ENCODE data around the gene MYO1A. TPM values are rescaled to one million over a fixed set of nuclear protein-coding genes. Genes with fewer than 3 reads are reported as not detected.
A peak's percentile ranks its signal among the peaks of the same experiment; 100 is the strongest.

The MYO1A gene
- polyA plus RNA-seq, 2 of the 4 experiments (the other 2 are of a cell fraction), result 0.67 to 1.9 TPM

DNA sequence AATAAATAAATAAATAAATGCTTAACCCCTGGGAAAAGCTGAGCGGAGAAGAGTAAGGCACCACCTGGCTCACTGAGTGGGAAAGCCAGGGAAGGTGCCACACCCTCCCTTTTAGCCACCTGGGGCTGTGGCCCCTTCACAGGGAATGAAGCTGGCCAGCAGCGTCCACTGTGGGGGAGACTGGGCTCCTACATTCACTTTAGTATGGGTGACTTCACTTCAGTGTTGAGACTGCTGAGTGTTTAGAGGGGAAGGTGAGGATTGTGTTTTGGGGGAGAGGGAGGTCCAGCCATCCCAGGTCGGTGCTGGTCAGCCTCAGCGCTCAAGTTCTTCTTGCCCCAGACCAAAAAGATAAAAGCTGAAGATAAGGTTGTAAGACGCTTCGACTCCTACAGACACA is 40.6 kb upstream of the MYO1A start:
- peak overlapping the region; percentile 58; the same call in 2 of the 3 replicates for H3K4me3 ChIP-seq
- no peak overlapping the region for H3K27ac ChIP-seq
- no peak for FAIRE-seq
- no peaks in the 10 kb centered on the region for H3K9me3 ChIP-seq
- POLR2A ChIA-PET, result interaction anchor here (1.0 to 6.8 kb wide), 3 partner anchors 12 to 21 kb away, joined by 3 to 143 read pairs (median 63); partner anchors contain the start of genes NEMP1 and STAT6
- H3K4me1 ChIP-seq, result peaks cover 19% of the 10 kb centered on the region
- no peak for DNase-seq (ENCODE audit: low read depth in 1 of 2, low spot score in 1 of 2)
- CTCF ChIA-PET, result interaction anchor here (0.8 to 18.3 kb wide), 9 partner anchors 9 to 91 kb away, joined by 3 to 330 read pairs (median 10); partner anchors contain the start of genes NEMP1 and STAT6
- ATAC-seq, result no peak
- H3K4me2 ChIP-seq, result peak overlapping the region; percentile 96
- TF ChIP-seq EP300 (IDR thresholded peaks at IDR 0.05) (no peak), ZC3H11A (IDR thresholded peaks at IDR 0.05) (no peak), SREBF2 (IDR thresholded peaks at IDR 0.05) (no peak), HOXB13 (CRISPR knock-in tag; IDR thresholded peaks at IDR 0.05; ENCODE audit: low read depth) (no peak), GATA3 (IDR thresholded peaks at IDR 0.05; ENCODE audit: borderline replicate concordance) (no peak), ZFP36 (IDR thresholded peaks at IDR 0.05; ENCODE audit: borderline replicate concordance, partially characterized antibody) (no peak), NPAS2 (CRISPR knock-in tag; IDR thresholded peaks at IDR 0.05; ENCODE audit: borderline replicate concordance) (no peak)
- WGBS (ENCODE audit: missing lambda C conversion rate), result 90% methylated on average over 6 of the region's 6 CpGs

DNA sequence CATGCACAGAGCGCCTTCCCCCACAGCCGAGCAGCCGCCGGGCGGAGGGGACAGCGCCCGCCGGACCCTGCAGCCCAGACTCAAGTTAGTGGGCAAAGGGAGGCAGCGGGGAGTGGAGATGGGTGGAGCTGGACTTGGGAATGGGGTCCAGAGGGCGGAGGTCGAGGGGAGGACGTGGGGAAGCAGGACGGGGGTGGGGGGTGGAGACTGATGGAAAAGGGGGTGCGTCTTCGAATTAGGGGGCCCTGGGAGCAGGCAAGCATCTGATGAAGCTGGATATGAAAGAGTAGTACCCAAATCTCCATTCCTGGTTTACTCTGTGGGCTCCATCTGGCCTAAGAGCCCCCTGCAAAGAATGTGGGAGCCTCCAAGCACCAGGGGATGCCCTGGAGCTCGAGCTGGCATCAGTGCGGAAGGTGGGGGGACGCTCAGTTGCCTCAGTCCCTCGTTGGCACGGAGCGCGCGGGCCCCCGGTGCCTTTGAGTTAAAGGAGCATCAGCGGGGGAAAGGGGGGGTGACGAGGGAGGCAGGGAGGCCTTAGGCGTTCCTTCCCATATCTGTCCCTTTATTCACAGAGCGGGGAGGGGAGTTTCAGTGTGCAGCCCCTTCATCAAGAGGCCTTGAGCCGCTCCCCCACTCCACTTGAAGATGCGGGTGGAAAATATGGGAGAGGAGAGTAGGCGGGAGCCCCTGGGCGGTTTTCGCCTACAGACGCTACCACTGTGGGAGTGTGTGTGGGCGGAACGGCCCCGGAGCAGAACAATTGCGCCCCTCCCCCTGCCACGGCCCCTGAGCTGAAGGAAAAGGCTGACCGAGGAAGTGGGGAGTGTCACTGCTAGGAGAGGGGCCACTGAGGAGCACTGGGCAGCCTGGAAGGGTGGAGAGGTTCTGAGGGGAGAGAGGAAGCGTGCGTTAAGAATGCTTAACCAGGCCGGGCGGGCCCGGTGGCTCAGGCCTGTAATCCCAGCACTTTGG is 39.6 kb upstream of the MYO1A start:
- no peak for FAIRE-seq
- TF ChIP-seq, protein P1, sequence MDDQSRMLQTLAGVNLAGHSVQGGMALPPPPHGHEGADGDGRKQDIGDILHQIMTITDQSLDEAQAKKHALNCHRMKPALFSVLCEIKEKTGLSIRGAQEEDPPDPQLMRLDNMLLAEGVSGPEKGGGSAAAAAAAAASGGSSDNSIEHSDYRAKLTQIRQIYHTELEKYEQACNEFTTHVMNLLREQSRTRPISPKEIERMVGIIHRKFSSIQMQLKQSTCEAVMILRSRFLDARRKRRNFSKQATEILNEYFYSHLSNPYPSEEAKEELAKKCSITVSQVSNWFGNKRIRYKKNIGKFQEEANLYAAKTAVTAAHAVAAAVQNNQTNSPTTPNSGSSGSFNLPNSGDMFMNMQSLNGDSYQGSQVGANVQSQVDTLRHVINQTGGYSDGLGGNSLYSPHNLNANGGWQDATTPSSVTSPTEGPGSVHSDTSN (IDR thresholded peaks at IDR 0.05), result peak; percentile 61; the same call in 1 of the 2 replicates
- no peak for TF ChIP-seq CEBPB (IDR thresholded peaks at IDR 0.05)
- ATAC-seq, result peak in 1 of 2 experiments; percentile 2; a peak in 1 of 6 replicates
- WGBS (ENCODE audit: missing lambda C conversion rate), result 7% methylated on average over 44 of the region's 45 CpGs
- H3K4me1 ChIP-seq, result peaks cover 19% of the 10 kb centered on the region
- peak overlapping the region; percentile 58 for H3K4me3 ChIP-seq
- H3K27ac ChIP-seq, result peak overlapping the region; percentile 71 to 100
- POLR2A ChIA-PET, result interaction anchor here (1.0 to 6.8 kb wide), 7 partner anchors 9 to 364 kb away, joined by 3 to 143 read pairs (median 14); partner anchors contain the start of genes NACA, NEMP1 and STAT6
- no peaks in the 10 kb centered on the region for H3K9me3 ChIP-seq
- CTCF ChIA-PET, result interaction anchor here (0.8 to 18.3 kb wide), 9 partner anchors 10 to 92 kb away, joined by 3 to 330 read pairs (median 5); partner anchors contain the start of gene STAT6
- peak overlapping the region; percentile 96 for H3K4me2 ChIP-seq
- DNase-seq (ENCODE audit: low read depth in 1 of 2, low spot score in 1 of 2), result no peak

DNA sequence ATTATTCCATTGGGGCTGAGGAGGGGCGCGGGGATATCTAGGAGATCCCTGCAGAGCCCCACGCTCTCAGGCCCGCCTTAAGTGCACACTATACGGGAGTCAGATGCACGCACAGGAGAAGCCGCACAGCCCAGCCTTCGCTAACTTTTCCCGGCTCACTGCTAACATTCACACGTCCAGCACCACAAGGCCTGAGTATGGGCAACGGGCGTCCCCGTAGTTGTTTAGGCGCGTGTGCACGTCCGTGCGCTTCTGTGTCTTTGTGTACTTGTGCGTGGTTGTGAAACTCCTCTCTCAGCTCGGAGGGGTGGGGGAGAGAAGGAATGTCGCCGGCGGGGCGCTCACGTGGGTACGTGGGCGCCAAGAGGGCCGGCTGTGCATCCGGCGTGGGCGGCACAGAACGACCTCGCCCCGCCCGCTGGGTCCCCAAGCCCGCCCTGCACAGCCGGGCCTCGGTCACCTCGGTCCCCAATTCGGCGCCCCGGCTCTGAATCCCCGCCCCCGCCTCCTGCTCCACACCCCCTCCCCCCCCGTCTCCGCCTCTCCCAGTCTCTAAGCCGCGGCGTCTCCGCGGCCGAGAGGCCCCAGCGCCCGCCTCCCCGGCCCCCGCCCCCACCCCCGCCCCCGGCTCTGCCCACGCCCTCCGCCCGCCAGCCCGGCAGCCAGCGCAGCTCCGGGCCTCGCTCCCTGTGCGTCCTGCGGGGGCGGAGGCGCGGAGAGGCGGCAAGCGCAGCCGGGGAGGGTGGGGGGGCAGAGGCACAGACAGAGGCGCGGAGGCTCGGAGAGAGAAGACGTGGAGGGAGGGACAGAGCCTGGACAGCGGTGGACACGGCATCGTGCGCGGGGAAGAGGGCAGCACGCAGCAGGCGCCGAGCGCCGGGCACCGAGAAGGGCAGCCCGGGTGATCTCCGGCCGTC is 38.7 kb upstream of the MYO1A start, which contains the start of gene NAB2:
Gene NAB2, plus strand, starts transcription at position 761 of the 917 bp plus-strand sequence. CDS start 158 bp downstream, outside the sequence.
- ChIA-PET CTCF (interaction anchor here (1.0 to 18.3 kb wide), 8 partner anchors 9 to 93 kb away, joined by 4 to 330 read pairs (median 8); partner anchors contain the start of genes NEMP1 and STAT6), POLR2A (interaction anchor here (0.6 to 6.8 kb wide), 12 partner anchors 10 to 459 kb away, joined by 3 to 143 read pairs (median 6); partner anchors contain the start of genes BAZ2A, LRP1, NACA and NEMP1)
- Histone ChIP-seq H3K9me3 (no peaks in the 10 kb centered on the region), H3K4me1 (peaks cover 19% of the 10 kb centered on the region), H3K27ac (peak within 1 kb of the TSS; percentile 96 to 100), H3K4me2 (peak within 1 kb of the TSS; percentile 99), H3K4me3 (peak within 1 kb of the TSS; percentile 89)
- FAIRE-seq (no peak), DNase-seq (ENCODE audit: low read depth in 1 of 2, low spot score in 1 of 2) (peak; percentile 89 to 97), ATAC-seq (peak; percentile 48 to 71)
- WGBS (ENCODE audit: missing lambda C conversion rate), result 1% methylated on average over 28 of the region's 91 CpGs
- TF ChIP-seq POLR2A (IDR thresholded peaks at IDR 0.05; ENCODE audit: low read length), result peak; percentile 67
- TF ChIP-seq, protein P2, sequence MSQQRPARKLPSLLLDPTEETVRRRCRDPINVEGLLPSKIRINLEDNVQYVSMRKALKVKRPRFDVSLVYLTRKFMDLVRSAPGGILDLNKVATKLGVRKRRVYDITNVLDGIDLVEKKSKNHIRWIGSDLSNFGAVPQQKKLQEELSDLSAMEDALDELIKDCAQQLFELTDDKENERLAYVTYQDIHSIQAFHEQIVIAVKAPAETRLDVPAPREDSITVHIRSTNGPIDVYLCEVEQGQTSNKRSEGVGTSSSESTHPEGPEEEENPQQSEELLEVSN (IDR thresholded peaks at IDR 0.05; ENCODE audit: borderline replicate concordance, low read depth), result peak; percentile 91
- no peak for TF ChIP-seq TP53 (CRISPR knock-in tag; IDR thresholded peaks at IDR 0.05)
- 0 out of 2 replicates have a peak, but pooled peaks have one; percentile 70 for TF ChIP-seq HOXB5 (CRISPR knock-in tag; IDR thresholded peaks at IDR 0.05)
- peak; percentile 84 for TF ChIP-seq NPAS2 (CRISPR knock-in tag; IDR thresholded peaks at IDR 0.05; ENCODE audit: borderline replicate concordance)
- TF ChIP-seq, protein P3, sequence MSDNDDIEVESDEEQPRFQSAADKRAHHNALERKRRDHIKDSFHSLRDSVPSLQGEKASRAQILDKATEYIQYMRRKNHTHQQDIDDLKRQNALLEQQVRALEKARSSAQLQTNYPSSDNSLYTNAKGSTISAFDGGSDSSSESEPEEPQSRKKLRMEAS (IDR thresholded peaks at IDR 0.05), result peak; percentile 94
- TF ChIP-seq KDM1A (IDR thresholded peaks at IDR 0.05; ENCODE audit: low read depth), result peak; percentile 26; the same call in 1 of the 2 replicates
- TF ChIP-seq GATA3 (IDR thresholded peaks at IDR 0.05; ENCODE audit: borderline replicate concordance), result peak; percentile 50
- TF ChIP-seq CEBPB (IDR thresholded peaks at IDR 0.05), result peak; percentile 73 to 94
- TF ChIP-seq FOXS1 (CRISPR knock-in tag; IDR thresholded peaks at IDR 0.05), result 0 out of 2 replicates have a peak, but pooled peaks have one; percentile 2
- TF ChIP-seq FOSB (CRISPR knock-in tag; IDR thresholded peaks at IDR 0.05), result 0 out of 2 replicates have a peak, but pooled peaks have one; percentile 89
- TF ChIP-seq TFCP2L1 (CRISPR knock-in tag; IDR thresholded peaks at IDR 0.05), result peak; percentile 76
- peak; percentile 10 to 71; a peak in 3 of 5 replicates for TF ChIP-seq JUN (IDR thresholded peaks at IDR 0.05)
- TF ChIP-seq PHF8 (IDR thresholded peaks at IDR 0.05; ENCODE audit: borderline replicate concordance, low read depth), result peak; percentile 54
- TF ChIP-seq HOXB13 (CRISPR knock-in tag; IDR thresholded peaks at IDR 0.05; ENCODE audit: low read depth), result peak; percentile 71; the same call in 1 of the 2 replicates
- TF ChIP-seq CBX2 (IDR thresholded peaks at IDR 0.05; ENCODE audit: borderline replicate concordance, low read depth), result no peak
- no peak for TF ChIP-seq SMC3 (IDR thresholded peaks at IDR 0.05)
- TF ChIP-seq MYC (IDR thresholded peaks at IDR 0.05; ENCODE audit: borderline replicate concordance, low read length), result peak; percentile 68; the same call in 1 of the 2 replicates
- peak; percentile 77; the same call in 1 of the 2 replicates for TF ChIP-seq EHF (CRISPR knock-in tag; IDR thresholded peaks at IDR 0.05)
- TF ChIP-seq CHD4 (IDR thresholded peaks at IDR 0.05; ENCODE audit: borderline replicate concordance), result no peak
- TF ChIP-seq BHLHE40 (IDR thresholded peaks at IDR 0.05; ENCODE audit: low read depth, low read length), result peak; percentile 74
